Measurements from ENCODE around the gene PGBD1. TPM values are rescaled to one million over a fixed set of nuclear protein-coding genes. Genes with fewer than 3 reads are reported as not detected.

Gene PGBD1
- total and polyA plus RNA-seq, 10 donors = 1.6 to 7.8 (median 3.4) TPM

- intact Hi-C loops (cut with DNase I; ENCODE audit: low total_unique reads) = no loop called here
These were observed 62.7 kb downstream of the PGBD1 start for GRCh38 chr6:28343898-28344677.

GRCh38 chr6:28345201-28345600 lies 63.8 kb downstream of the PGBD1 start:
- Histone ChIP-seq H3K27me3 (replicated peaks in 1 of 7) (peaks cover 0 to 4% (median 0%) of the 10 kb centered on the region in 7 donors), H3K27ac (no peak overlapping the region), H3K36me3 (no peaks in the 10 kb centered on the region), H3K4me3 (no peak overlapping the region), H3K4me1 (peaks cover 0 to 9% (median 3%) of the 10 kb centered on the region in 6 donors), H3K9me3 (peaks cover 0 to 15% (median 9%) of the 10 kb centered on the region in 8 donors)
- intact Hi-C loops (cut with DNase I; ENCODE audit: low total_unique reads) = no loop called here
- no peak for DNase-seq
- 78 to 96% (median 91%) methylated on average over 1 of the region's 1 CpG for WGBS, 5 donors
- TF ChIP-seq CTCF (IDR thresholded peaks at IDR 0.05 in 8 of 11, conservative IDR thresholded peaks at IDR 0.05 in 3 of 11) (no peak), POLR2A (IDR thresholded peaks at IDR 0.05) (no peak), POLR2AphosphoS5 (IDR thresholded peaks at IDR 0.05) (no peak)

More at GRCh38 chr6:28343898-28344677, 62.7 kb downstream of the PGBD1 start:
- Histone ChIP-seq H3K27me3 (replicated peaks in 1 of 7) (peaks cover 0 to 4% (median 0%) of the 10 kb centered on the region in 7 donors), H3K9me3 (peaks cover 0 to 22% (median 14%) of the 10 kb centered on the region in 8 donors), H3K27ac (no peak overlapping the region), H3K4me3 (no peak overlapping the region), H3K4me1 (peaks cover 0 to under 1% (median 0%) of the 10 kb centered on the region in 6 donors), H3K36me3 (no peaks in the 10 kb centered on the region)
- TF ChIP-seq CTCF (IDR thresholded peaks at IDR 0.05 in 8 of 11, conservative IDR thresholded peaks at IDR 0.05 in 3 of 11) = no peak
- TF ChIP-seq POLR2AphosphoS5 (IDR thresholded peaks at IDR 0.05) = no peak
- TF ChIP-seq POLR2A (IDR thresholded peaks at IDR 0.05) = no peak
- DNase-seq = no peak
- WGBS, 5 donors = 63 to 81% (median 72%) methylated on average over 1 of the region's 1 CpG

- no peaks in the 10 kb centered on the region for H3K9me3 ChIP-seq
- WGBS, 5 donors = 23 to 36% (median 26%) methylated on average over 2 of the region's 2 CpGs
These were observed 65.7 kb downstream of the PGBD1 start for GRCh38 chr6:28347119-28347518.

More at GRCh38 chr6:28347119-28347518, 65.7 kb downstream of the PGBD1 start:
- H3K4me1 ChIP-seq = peaks cover 13 to 28% (median 21%) of the 10 kb centered on the region in 6 donors
- no peak overlapping the region for H3K4me3 ChIP-seq
- no peak for DNase-seq
- no peaks in the 10 kb centered on the region for H3K36me3 ChIP-seq
- TF ChIP-seq CTCF (IDR thresholded peaks at IDR 0.05 in 8 of 11, conservative IDR thresholded peaks at IDR 0.05 in 3 of 11) (no peak), POLR2A (IDR thresholded peaks at IDR 0.05) (no peak), POLR2AphosphoS5 (IDR thresholded peaks at IDR 0.05) (no peak)
- H3K27ac ChIP-seq = no peak overlapping the region
- H3K27me3 ChIP-seq (replicated peaks in 1 of 7) = peaks cover 0 to 4% (median 0%) of the 10 kb centered on the region in 7 donors
- intact Hi-C loops (cut with DNase I; ENCODE audit: low total_unique reads) = no loop called here
